B cell (primary cell): ENCODE results near the gene ZNF316. TPM values are rescaled to one million over a fixed set of nuclear protein-coding genes. Genes with fewer than 3 reads are reported as not detected.

ENCODE experiments used
- ATAC-seq: fragments of 200-7000 bp; cut with Tn5 transposase; one replicate; pipeline ENCODE4 v1.10.0; 2021; ENCODE audit warnings: low read depth, mild to moderate bottlenecking, moderate number of reproducible peaks, moderate library complexity
- CTCF ChIA-PET: fragments of 350-600 bp; sonication (Branson Sonifier 250); formaldehyde crosslinking; loops from one replicate; lab custom pipeline; 2021; ENCODE audit warnings: antibody characterized with exemption, inconsistent platforms; lab: Charles Lee
- POLR2A ChIA-PET: fragments of 350-600 bp; sonication (Branson Sonifier 250); formaldehyde crosslinking; loops from one replicate; lab custom pipeline; 2021; ENCODE audit warnings: antibody characterized with exemption; lab: Charles Lee
- DNase-seq: peaks from one replicate; pipeline ENCODE4 v3.0.0; 2013
- H2AFZ ChIP-seq: 2 replicates; pipeline ENCODE4 v1.6.1; 2012; ENCODE audit warnings: mild to moderate bottlenecking, low read depth, low read length; ENCODE audit not compliant: insufficient read depth, poor library complexity, severe bottlenecking
- H3K27ac ChIP-seq, 2 donors: 1 replicate in 1 of 2; 2 replicates in 1 of 2; pipeline ENCODE4 v1.5.1; 2012 to 2013; ENCODE audit warnings: low read length in 2 of 2, mild to moderate bottlenecking in 2 of 2, moderate library complexity in 1 of 2
- H3K27me3 ChIP-seq, 4 experiments: fragments of 200-600 bp in 1 of 4; sonication (generic) in 1 of 4; replicated peaks in 1 of 4; 1 replicate in 2 of 4; 2 replicates in 2 of 4; pipeline versions ENCODE4 v1.6.1 to v1.7.0; 2013 to 2016; ENCODE audit warnings: low read length in 3 of 4, mild to moderate bottlenecking in 2 of 4, mixed read lengths in 1 of 4, moderate library complexity in 1 of 4; ENCODE audit not compliant: insufficient read depth in 4 of 4, control insufficient read depth in 3 of 4; ENCODE audit errors: control extremely low read depth in 1 of 4
- H3K36me3 ChIP-seq, 2 experiments: replicated peaks in 1 of 2; 1 replicate in 1 of 2; 2 replicates in 1 of 2; pipeline versions ENCODE4 v1.6.1 to v1.7.1; 2013; ENCODE audit warnings: low read length in 1 of 2; ENCODE audit not compliant: insufficient read depth in 2 of 2, control insufficient read depth in 1 of 2; ENCODE audit errors: control extremely low read depth in 1 of 2, extremely low read depth in 1 of 2
- H3K4me1 ChIP-seq, 2 donors: fragments of 200-600 bp in 1 of 2; sonication (generic) in 1 of 2; 1 replicate in 1 of 2; 2 replicates in 1 of 2; pipeline versions ENCODE4 v1.5.1 to v1.6.1; 2013 to 2017; ENCODE audit warnings: low read length in 2 of 2; ENCODE audit not compliant: control insufficient read depth in 2 of 2, insufficient read depth in 2 of 2
- H3K4me2 ChIP-seq: replicated peaks from 2 replicates; pipeline ENCODE3; 2012; ENCODE audit warnings: mild to moderate bottlenecking, low read depth, low read length; ENCODE audit not compliant: poor library complexity, severe bottlenecking
- H3K4me3 ChIP-seq, 5 experiments: fragments of 200-600 bp in 1 of 5; sonication (generic) in 1 of 5; 1 replicate in 3 of 5; 2 replicates in 2 of 5; pipeline versions ENCODE4 v1.5.1 to v1.7.0; 2011 to 2016; ENCODE audit warnings: low read length in 4 of 5, mild to moderate bottlenecking in 4 of 5, low read depth in 2 of 5, control low read depth in 1 of 5, moderate library complexity in 1 of 5; ENCODE audit not compliant: insufficient read depth in 1 of 5; ENCODE audit errors: control extremely low read depth in 1 of 5, extremely low read depth in 1 of 5
- H3K79me2 ChIP-seq: fragments of 200-600 bp; sonication (generic); one replicate; pipeline ENCODE4 v1.6.0; 2016; ENCODE audit warnings: low read length; ENCODE audit not compliant: control insufficient read depth, insufficient read depth
- H3K9ac ChIP-seq: fragments of 200-600 bp; sonication (generic); 2 replicates; pipeline ENCODE4 v1.6.1; 2017; ENCODE audit warnings: mild to moderate bottlenecking, low read length, moderate library complexity
- H3K9me3 ChIP-seq, 3 donors: one replicate each; pipeline versions ENCODE4 v1.6.1 to v1.7.1; 2013; ENCODE audit warnings: low read length in 2 of 3; ENCODE audit not compliant: control insufficient read depth in 2 of 3, insufficient read depth in 1 of 3; ENCODE audit errors: control extremely low read depth in 1 of 3
- H4K20me1 ChIP-seq: 2 replicates; pipeline ENCODE4 v1.6.0; 2012; ENCODE audit warnings: mild to moderate bottlenecking, low read length; ENCODE audit not compliant: insufficient read depth, control insufficient read depth, poor library complexity, severe bottlenecking
- H3K27ac Mint-ChIP-seq: one replicate; pipeline ENCODE4 v1.8.0; 2021; ENCODE audit warnings: mixed read lengths
- H3K27me3 Mint-ChIP-seq: one replicate; pipeline ENCODE4 v1.8.0; 2021; ENCODE audit warnings: mixed read lengths
- H3K4me1 Mint-ChIP-seq: one replicate; pipeline ENCODE4 v1.8.0; 2021; ENCODE audit warnings: mixed read lengths
- H3K4me3 Mint-ChIP-seq: one replicate; pipeline ENCODE4 v1.8.0; 2021; ENCODE audit warnings: mixed read lengths
- H3K9me3 Mint-ChIP-seq: one replicate; pipeline ENCODE4 v1.8.0; 2022; ENCODE audit warnings: mixed read lengths; ENCODE audit not compliant: insufficient read depth
- CTCF ChIP-seq: fragments of 200-600 bp; IDR thresholded peaks from one replicate; pipeline ENCODE4 v1.8.0; 2022; ENCODE audit warnings: antibody characterized with exemption, mild to moderate bottlenecking
- EZH2 ChIP-seq: IDR thresholded peaks from 2 replicates; pipeline ENCODE4 v1.6.1; 2012; ENCODE audit warnings: borderline replicate concordance, low read depth, mild to moderate bottlenecking, moderate library complexity, low read length; ENCODE audit not compliant: insufficient read depth, poor library complexity, severe bottlenecking
- WGBS: methylation state at CpG from one replicate; pipeline ENCODE4 v1.1.5; 2013; ENCODE audit warnings: missing lambda C conversion rate; ENCODE audit not compliant: insufficient coverage; 5-methylcytosine and 5-hydroxymethylcytosine counted together
- intact Hi-C: fragments of 100-400 bp; cut with micrococcal nuclease; formaldehyde crosslinking; loops from one replicate; pipeline ENCODE4 v1.10.0; 2022
- polyA plus RNA-seq: library from polyadenylated mRNA; depleted of rRNA; stranded (reverse); fragments of >200 nt; gene quantifications from 2 replicates; pipeline ENCODE4 v1.2.3, GENCODE V29; 2012
- total RNA-seq, 2 donors: library from RNA; stranded (reverse); fragments of 120-200 nt in 1 of 2; gene quantifications; 1 replicate in 1 of 2; 2 replicates in 1 of 2; pipeline versions ENCODE4 v1.2.3 to v1.2.4, GENCODE V29; 2013 to 2022

Gene ZNF316
- total and polyA plus RNA-seq, 2 donors (not counting 1 experiment from before 2014, with no cell fraction given): 43.6 to 72.6 TPM

GRCh38 chr7:6691103-6691502 lies 54.0 kb downstream of the ZNF316 start:
- Mint-ChIP-seq H3K27me3 (no peaks in the 10 kb centered on the region), H3K9me3 (peaks cover 26% of the 10 kb centered on the region), H3K4me1 (no peaks in the 10 kb centered on the region), H3K4me3 (no peak overlapping the region), H3K27ac (no peak overlapping the region)
- H3K27ac ChIP-seq: no peak overlapping the region
- CTCF ChIA-PET: no interaction called here
- intact Hi-C loops: no loop called here
- DNase-seq (no peak), ATAC-seq (no peak)
- peaks cover 60 to 83% of the 10 kb centered on the region in 2 experiments for H3K36me3 ChIP-seq
- TF ChIP-seq EZH2 (no peak), CTCF (no peak)
- no CpG with 5 or more reads among the region's 4 CpGs for WGBS
- H3K4me1 ChIP-seq: no peaks in the 10 kb centered on the region
- no peaks in the 10 kb centered on the region for H4K20me1 ChIP-seq
- H3K9ac ChIP-seq: no peak overlapping the region
- H3K79me2 ChIP-seq: no peaks in the 10 kb centered on the region
- H3K9me3 ChIP-seq: peaks cover 43 to 80% (median 55%) of the 10 kb centered on the region in 3 donors
- POLR2A ChIA-PET: no interaction called here
- no peaks in the 10 kb centered on the region for H3K27me3 ChIP-seq
- H2AFZ ChIP-seq: no peak overlapping the region
- H3K4me2 ChIP-seq: no peak overlapping the region
- peak overlapping the region in 1 of 5 experiments; percentile 7 for H3K4me3 ChIP-seq

GRCh38 chr7:6691609-6692106 lies 54.5 kb downstream of the ZNF316 start:
- Mint-ChIP-seq H3K27me3 (no peaks in the 10 kb centered on the region), H3K4me3 (no peak overlapping the region), H3K27ac (no peak overlapping the region), H3K4me1 (no peaks in the 10 kb centered on the region), H3K9me3 (peaks cover 22% of the 10 kb centered on the region)
- ChIA-PET CTCF (no interaction called here), POLR2A (no interaction called here)
- no peak overlapping the region for H3K4me2 ChIP-seq
- H3K9ac ChIP-seq: peak overlapping the region; percentile 14
- peaks cover 63 to 88% of the 10 kb centered on the region in 2 experiments for H3K36me3 ChIP-seq
- no peak for TF ChIP-seq EZH2
- no peak for TF ChIP-seq CTCF
- no peaks in the 10 kb centered on the region for H3K27me3 ChIP-seq
- H3K9me3 ChIP-seq: peaks cover 39 to 81% (median 52%) of the 10 kb centered on the region in 3 donors
- no peaks in the 10 kb centered on the region for H3K79me2 ChIP-seq
- H3K4me3 ChIP-seq: peak overlapping the region in 1 of 5 experiments; percentile 7
- WGBS: no CpG with 5 or more reads among the region's 5 CpGs
- DNase-seq (no peak), ATAC-seq (no peak)
- H3K27ac ChIP-seq: no peak overlapping the region
- H2AFZ ChIP-seq: no peak overlapping the region
- H4K20me1 ChIP-seq: no peaks in the 10 kb centered on the region
- H3K4me1 ChIP-seq: no peaks in the 10 kb centered on the region
- intact Hi-C loops: no loop called here
